Spinal cord (tissue), 10 donors: ENCODE measurements around the gene TOMM7. TPM values are rescaled to one million over a fixed set of nuclear protein-coding genes. Genes with fewer than 3 reads are reported as not detected.
"Not testable (repeated sequence)": the region's sequence is repeated elsewhere in the genome, so short reads cannot be mapped to it uniquely, and the experiment has no call there.

Source experiments
- DNase-seq, 6 donors: peaks; one replicate each; pipeline versions ENCODE4 v3.0.0 to v3.0.0-alpha.2; 2013 to 2015; ENCODE audit warnings: low spot score in 6 of 6, low read depth in 4 of 6
- H3K27ac ChIP-seq: one replicate; pipeline ENCODE4 v1.5.1; 2013; ENCODE audit warnings: low read depth, low read length, control low read depth
- H3K27me3 ChIP-seq: one replicate; pipeline ENCODE4 v1.6.1; 2013; ENCODE audit warnings: low read length; ENCODE audit not compliant: control insufficient read depth, insufficient read depth
- H3K36me3 ChIP-seq: one replicate; pipeline ENCODE4 v1.6.1; 2013; ENCODE audit warnings: low read length; ENCODE audit not compliant: control insufficient read depth, insufficient read depth
- H3K4me1 ChIP-seq: one replicate; pipeline ENCODE4 v1.6.1; 2013; ENCODE audit warnings: low read length; ENCODE audit not compliant: control insufficient read depth, insufficient read depth
- H3K4me3 ChIP-seq: one replicate; pipeline ENCODE4 v1.5.1; 2013; ENCODE audit warnings: low read depth, low read length, control low read depth
- H3K9me3 ChIP-seq: one replicate; pipeline ENCODE4 v1.6.1; 2013; ENCODE audit warnings: low read length; ENCODE audit not compliant: control insufficient read depth, insufficient read depth
- WGBS: methylation state at CpG from one replicate; pipeline ENCODE4 v1.1.5; 2013; ENCODE audit warnings: missing lambda C conversion rate; ENCODE audit not compliant: insufficient coverage; 5-methylcytosine and 5-hydroxymethylcytosine counted together
- polyA plus RNA-seq, 2 donors: library from polyadenylated mRNA; unstranded; fragments of 120-200 nt; gene quantifications; one replicate each; pipeline ENCODE4 v1.2.1, GENCODE V29; 2013; ENCODE audit not compliant: insufficient read length in 2 of 2
- small RNA-seq: library from RNA; depleted of rRNA; stranded (forward); fragments of <200 nt; gene quantifications from one replicate; pipeline ENCODE3, GENCODE V24; 2014; ENCODE audit warnings: low replicate concordance
- total RNA-seq, 2 donors: library from RNA; depleted of rRNA in 1 of 2; stranded (reverse); fragments of 120-200 nt in 1 of 2; fragments of >200 nt in 1 of 2; gene quantifications; one replicate each; pipeline versions ENCODE4 v1.2.3 to v1.2.4, GENCODE V29; 2013 to 2014
- donor health status: healthy.

The TOMM7 gene
- total and polyA plus RNA-seq, 4 donors: 110 to 539 (median 462) TPM

- DNase-seq, H3K27ac ChIP-seq, H3K4me1 ChIP-seq, H3K27me3 ChIP-seq, H3K36me3 ChIP-seq, H3K9me3 ChIP-seq, H3K4me3 ChIP-seq: not testable (repeated sequence)
- WGBS: 100% methylated on average over 1 of the region's 4 CpGs
Measured at GRCh38 chr7:22779730-22780323, 42.8 kb downstream of the TOMM7 start.

GRCh38 chr7:22776964-22777363 is 45.7 kb downstream of the TOMM7 start:
- Histone ChIP-seq H3K4me3 (no peak overlapping the region), H3K4me1 (no peaks in the 10 kb centered on the region), H3K27ac (no peak overlapping the region), H3K36me3 (no peaks in the 10 kb centered on the region), H3K27me3 (no peaks in the 10 kb centered on the region), H3K9me3 (no peaks in the 10 kb centered on the region)
- WGBS: no CpG with 5 or more reads among the region's 4 CpGs
- DNase-seq: no peak

- Histone ChIP-seq H3K4me3 (no peak overlapping the region), H3K36me3 (no peaks in the 10 kb centered on the region), H3K4me1 (no peaks in the 10 kb centered on the region), H3K9me3 (no peaks in the 10 kb centered on the region), H3K27me3 (no peaks in the 10 kb centered on the region), H3K27ac (no peak overlapping the region)
- DNase-seq: no peak
- no CpG with 5 or more reads among the region's 4 CpGs for WGBS
Measured at GRCh38 chr7:22772885-22773284, 49.8 kb downstream of the TOMM7 start.

GRCh38 chr7:22771872-22772228 is 50.8 kb downstream of the TOMM7 start:
- no peaks in the 10 kb centered on the region for H3K27me3 ChIP-seq
- no peaks in the 10 kb centered on the region for H3K36me3 ChIP-seq
- no peak overlapping the region for H3K27ac ChIP-seq
- H3K9me3 ChIP-seq: no peaks in the 10 kb centered on the region
- H3K4me1 ChIP-seq: no peaks in the 10 kb centered on the region
- no peak overlapping the region for H3K4me3 ChIP-seq
- WGBS: 94% methylated on average over 2 of the region's 4 CpGs
- no peak for DNase-seq

GRCh38 chr7:22771194-22771871 is 51.3 kb downstream of the TOMM7 start:
- Histone ChIP-seq H3K4me3 (no peak overlapping the region), H3K9me3 (no peaks in the 10 kb centered on the region), H3K27ac (no peak overlapping the region), H3K4me1 (no peaks in the 10 kb centered on the region), H3K27me3 (no peaks in the 10 kb centered on the region), H3K36me3 (no peaks in the 10 kb centered on the region)
- no CpG with 5 or more reads among the region's 1 CpG for WGBS
- no peak for DNase-seq

GRCh38 chr7:22765609-22766008 is 57.0 kb downstream of the TOMM7 start:
- no peaks in the 10 kb centered on the region for H3K4me1 ChIP-seq
- DNase-seq: no peak
- H3K27ac ChIP-seq: no peak overlapping the region
- H3K27me3 ChIP-seq: no peaks in the 10 kb centered on the region
- no peaks in the 10 kb centered on the region for H3K36me3 ChIP-seq
- WGBS: 60% methylated on average over 2 of the region's 4 CpGs
- no peak overlapping the region for H3K4me3 ChIP-seq
- H3K9me3 ChIP-seq: no peaks in the 10 kb centered on the region

Small RNA genes lying within 50 kb of the gene (small RNA-seq; reads per million reads assigned to genes)
- 284 reads per million, percentile 99 among the genes with 10 or more reads in this experiment for gene SNORD93

Other genes starting within 250 kb of the TOMM7 start
- under 1 TPM in 1 of 2 donors, not detected in 1; 0.22 TPM for gene IL6, start 95.6 kb downstream of the TOMM7 start, total RNA-seq
- under 1 TPM; 0.35 to 0.41 TPM for gene IL6, start 95.6 kb downstream of the TOMM7 start, polyA plus RNA-seq
- 10 to 100 TPM; 27.2 to 52.7 TPM for gene HYCC1, start 191.3 kb upstream of the TOMM7 start, total RNA-seq
- gene HYCC1, start 191.3 kb upstream of the TOMM7 start, polyA plus RNA-seq: 10 to 100 TPM; 15.9 to 27.1 TPM